Colonic mucosa (tissue), 4 donors: ENCODE data around the gene TRIOBP. TPM values are rescaled to one million over a fixed set of nuclear protein-coding genes. Genes with fewer than 3 reads are reported as not detected.
A peak's percentile ranks its signal among the peaks of the same experiment; 100 is the strongest.

Experiments
- DNase-seq: peaks from one replicate; pipeline ENCODE4 v3.0.0-alpha.2; 2020
- H3K27ac ChIP-seq: fragments of 200-600 bp; one replicate; pipeline ENCODE4 v1.8.0; 2021
- H3K27me3 ChIP-seq: fragments of 200-600 bp; one replicate; pipeline ENCODE4 v1.8.0; 2021
- H3K36me3 ChIP-seq: fragments of 200-600 bp; one replicate; pipeline ENCODE4 v1.8.0; 2021
- H3K4me1 ChIP-seq: fragments of 200-600 bp; one replicate; pipeline ENCODE4 v1.8.0; 2021; ENCODE audit warnings: mild to moderate bottlenecking
- H3K4me3 ChIP-seq: fragments of 200-600 bp; one replicate; pipeline ENCODE4 v1.8.0; 2021
- H3K9ac ChIP-seq, 2 donors: one replicate each; pipeline ENCODE4 v1.7.0; 2013; ENCODE audit warnings: control low read depth in 2 of 2, low read depth in 2 of 2, low read length in 2 of 2
- H3K9me3 ChIP-seq: fragments of 200-600 bp; one replicate; pipeline ENCODE4 v1.8.0; 2021
- intact Hi-C: fragments of 100-400 bp; cut with DNase I; formaldehyde crosslinking; loops from one replicate; pipeline ENCODE4 v1.14.1; 2022
- total RNA-seq, 2 donors: library from RNA; stranded (reverse); fragmentation: NEBNext Ultra II Directional in 1 of 2; extraction: Animal tissue kit (Norgen Biotek cat#: 25700) in 1 of 2; gene quantifications; one replicate each; pipeline ENCODE4 v1.2.1, GENCODE V29; 2021
- TF ChIP-seq, protein P1 (sequence below): fragments of 200-600 bp; IDR thresholded peaks from one replicate; pipeline ENCODE4 v1.8.0; 2022; ENCODE audit warnings: antibody characterized with exemption, mild to moderate bottlenecking
- donor health status: healthy.
- donor health status: DM: no; HTN: no; CAD: no.
- donor health status: DM: no; HTN: no; CAD: no.

Gene TRIOBP
- total RNA-seq, 2 donors from 2014 or later, result 69.5 to 75.7 TPM

DNA sequence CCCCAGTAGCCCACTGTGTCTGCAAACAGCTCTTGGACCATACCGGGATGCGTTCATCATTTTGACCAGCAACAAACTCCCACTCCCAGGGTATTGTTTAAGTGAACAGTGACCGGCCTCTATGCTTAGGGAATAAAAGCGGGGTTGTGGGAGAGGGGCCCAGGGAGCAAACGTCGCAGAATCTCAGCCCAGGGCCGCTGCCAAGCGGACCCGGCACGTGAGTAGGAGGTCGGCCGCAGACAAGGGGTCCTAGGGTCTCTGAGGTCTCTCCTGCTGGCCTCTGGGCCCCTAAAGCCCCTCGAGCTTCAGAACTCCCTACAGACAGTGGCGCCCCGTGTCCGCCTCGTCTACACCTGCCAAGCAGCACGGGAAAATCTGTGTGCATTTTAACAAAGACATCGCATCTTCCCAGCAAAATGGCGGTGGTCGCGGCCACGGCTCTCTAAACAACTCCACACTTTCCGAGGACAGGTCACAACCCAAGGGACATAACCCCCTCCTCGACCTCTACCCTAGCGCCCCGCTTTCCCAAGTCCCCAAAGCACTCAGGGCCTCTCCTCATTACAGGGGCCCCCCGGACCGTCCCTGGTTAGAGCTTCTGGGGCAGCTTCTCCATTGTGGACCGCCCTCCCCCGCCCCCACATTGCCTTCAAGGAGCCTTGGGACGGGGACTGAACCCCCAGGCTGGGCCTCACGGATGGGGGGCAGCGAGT is 106.9 kb downstream of the TRIOBP start:
- Histone ChIP-seq H3K27me3 (no peaks in the 10 kb centered on the region), H3K4me3 (no peak overlapping the region), H3K9ac (peak overlapping the region in 1 of 2 donors; percentile 85), H3K4me1 (peaks cover 4% of the 10 kb centered on the region), H3K9me3 (no peaks in the 10 kb centered on the region), H3K36me3 (no peaks in the 10 kb centered on the region), H3K27ac (no peak overlapping the region)
- TF ChIP-seq, protein P1, sequence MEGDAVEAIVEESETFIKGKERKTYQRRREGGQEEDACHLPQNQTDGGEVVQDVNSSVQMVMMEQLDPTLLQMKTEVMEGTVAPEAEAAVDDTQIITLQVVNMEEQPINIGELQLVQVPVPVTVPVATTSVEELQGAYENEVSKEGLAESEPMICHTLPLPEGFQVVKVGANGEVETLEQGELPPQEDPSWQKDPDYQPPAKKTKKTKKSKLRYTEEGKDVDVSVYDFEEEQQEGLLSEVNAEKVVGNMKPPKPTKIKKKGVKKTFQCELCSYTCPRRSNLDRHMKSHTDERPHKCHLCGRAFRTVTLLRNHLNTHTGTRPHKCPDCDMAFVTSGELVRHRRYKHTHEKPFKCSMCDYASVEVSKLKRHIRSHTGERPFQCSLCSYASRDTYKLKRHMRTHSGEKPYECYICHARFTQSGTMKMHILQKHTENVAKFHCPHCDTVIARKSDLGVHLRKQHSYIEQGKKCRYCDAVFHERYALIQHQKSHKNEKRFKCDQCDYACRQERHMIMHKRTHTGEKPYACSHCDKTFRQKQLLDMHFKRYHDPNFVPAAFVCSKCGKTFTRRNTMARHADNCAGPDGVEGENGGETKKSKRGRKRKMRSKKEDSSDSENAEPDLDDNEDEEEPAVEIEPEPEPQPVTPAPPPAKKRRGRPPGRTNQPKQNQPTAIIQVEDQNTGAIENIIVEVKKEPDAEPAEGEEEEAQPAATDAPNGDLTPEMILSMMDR, result no peak
- intact Hi-C loops, result no loop called here
- peak; percentile 37 for DNase-seq

DNA sequence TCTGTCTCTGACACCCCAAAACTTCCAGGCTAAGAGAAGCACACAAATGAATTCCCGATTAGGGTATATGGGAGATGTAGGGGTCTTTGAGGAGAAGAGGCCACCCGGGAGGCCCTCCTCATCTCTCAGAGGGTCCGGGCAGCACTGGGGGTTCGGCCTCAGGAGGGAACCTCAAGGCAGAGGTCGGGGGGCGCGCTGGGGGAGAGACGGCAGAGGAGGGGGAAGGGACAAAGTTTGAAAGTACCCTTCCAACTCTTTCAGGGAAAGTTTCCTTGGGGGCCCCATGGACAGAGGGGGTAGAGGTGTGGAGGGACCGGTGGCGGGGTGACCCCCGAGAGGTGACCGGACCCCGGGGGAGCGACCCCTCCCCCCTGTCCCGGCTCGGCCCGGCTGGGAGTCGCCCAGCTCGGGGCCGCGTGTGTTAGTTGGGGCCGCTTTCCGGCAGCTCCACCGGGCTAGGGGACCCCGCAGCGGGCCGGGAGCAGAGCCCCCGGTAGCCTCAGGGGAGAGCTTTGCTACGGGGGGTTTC is 107.6 kb downstream of the TRIOBP start:
- H3K27me3 ChIP-seq, result no peaks in the 10 kb centered on the region
- H3K27ac ChIP-seq, result peak overlapping the region; percentile 68
- no peaks in the 10 kb centered on the region for H3K9me3 ChIP-seq
- H3K36me3 ChIP-seq, result no peaks in the 10 kb centered on the region
- H3K9ac ChIP-seq, result peak overlapping the region; percentile 85 to 96
- intact Hi-C loops, result no loop called here
- TF ChIP-seq, protein P1, result no peak
- peaks cover 4% of the 10 kb centered on the region for H3K4me1 ChIP-seq
- DNase-seq, result peak; percentile 36
- H3K4me3 ChIP-seq, result peak overlapping the region; percentile 60

DNA sequence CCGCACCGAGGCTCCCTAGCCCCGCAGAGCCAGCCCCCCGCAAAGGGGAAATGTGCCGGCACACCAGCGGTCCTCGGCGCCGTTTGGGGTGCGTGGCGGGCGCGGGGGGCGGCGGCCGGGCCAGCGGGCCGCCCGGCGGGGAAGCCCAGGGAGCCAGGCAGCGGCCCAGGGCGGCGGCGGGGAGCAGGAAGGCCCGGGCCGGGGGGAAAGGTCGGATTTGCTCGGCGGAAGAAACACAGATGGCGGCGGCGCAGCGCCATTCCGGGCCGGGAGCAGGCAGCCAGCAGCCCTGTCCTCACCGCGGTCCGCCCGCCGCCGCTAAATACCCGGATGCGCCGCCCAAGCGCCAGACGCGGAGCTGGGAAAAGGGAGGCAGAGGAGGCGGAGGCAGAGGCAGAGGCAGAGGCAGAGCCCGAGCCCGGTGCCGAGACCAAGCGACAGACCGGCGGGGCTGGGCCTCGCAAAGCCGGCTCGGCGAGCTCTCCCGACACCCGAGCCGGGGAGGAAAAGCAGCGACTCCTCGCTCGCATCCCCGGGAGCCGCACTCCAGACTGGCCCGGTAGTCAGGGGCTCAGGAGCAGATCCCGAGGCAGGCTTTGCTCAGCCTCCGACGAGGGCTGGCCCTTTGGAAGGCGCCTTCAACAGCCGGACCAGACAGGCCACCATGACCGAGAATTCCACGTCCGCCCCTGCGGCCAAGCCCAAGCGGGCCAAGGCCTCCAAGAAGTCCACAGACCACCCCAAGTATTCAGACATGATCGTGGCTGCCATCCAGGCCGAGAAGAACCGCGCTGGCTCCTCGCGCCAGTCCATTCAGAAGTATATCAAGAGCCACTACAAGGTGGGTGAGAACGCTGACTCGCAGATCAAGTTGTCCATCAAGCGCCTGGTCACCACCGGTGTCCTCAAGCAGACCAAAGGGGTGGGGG is 108.3 kb downstream of the TRIOBP start:
- H3K27me3 ChIP-seq, result no peaks in the 10 kb centered on the region
- TF ChIP-seq, protein P1, result no peak
- no peaks in the 10 kb centered on the region for H3K36me3 ChIP-seq
- peak overlapping the region; percentile 60 for H3K4me3 ChIP-seq
- peaks cover 4% of the 10 kb centered on the region for H3K4me1 ChIP-seq
- H3K9me3 ChIP-seq, result no peaks in the 10 kb centered on the region
- peak; percentile 93 for DNase-seq
- peak overlapping the region; percentile 68 for H3K27ac ChIP-seq
- intact Hi-C loops, result no loop called here
- peak overlapping the region; percentile 85 to 96 for H3K9ac ChIP-seq

DNA sequence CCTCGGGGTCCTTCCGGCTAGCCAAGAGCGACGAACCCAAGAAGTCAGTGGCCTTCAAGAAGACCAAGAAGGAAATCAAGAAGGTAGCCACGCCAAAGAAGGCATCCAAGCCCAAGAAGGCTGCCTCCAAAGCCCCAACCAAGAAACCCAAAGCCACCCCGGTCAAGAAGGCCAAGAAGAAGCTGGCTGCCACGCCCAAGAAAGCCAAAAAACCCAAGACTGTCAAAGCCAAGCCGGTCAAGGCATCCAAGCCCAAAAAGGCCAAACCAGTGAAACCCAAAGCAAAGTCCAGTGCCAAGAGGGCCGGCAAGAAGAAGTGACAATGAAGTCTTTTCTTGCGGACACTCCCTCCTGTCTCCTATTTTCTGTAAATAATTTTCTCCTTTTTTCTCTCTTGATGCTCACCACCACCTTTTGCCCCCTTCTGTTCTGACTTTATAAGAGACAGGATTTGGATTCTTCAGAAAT is 109.0 kb downstream of the TRIOBP start:
- Histone ChIP-seq H3K4me3 (peak overlapping the region; percentile 60), H3K36me3 (no peaks in the 10 kb centered on the region), H3K9me3 (no peaks in the 10 kb centered on the region), H3K4me1 (peaks cover 4% of the 10 kb centered on the region), H3K27ac (peak overlapping the region; percentile 68), H3K27me3 (no peaks in the 10 kb centered on the region), H3K9ac (peak overlapping the region; percentile 80 to 96)
- TF ChIP-seq, protein P1, result no peak
- intact Hi-C loops, result no loop called here
- DNase-seq, result peak; percentile 58
